Measurements from ENCODE around the gene MBL2. TPM values are rescaled to one million over a fixed set of nuclear protein-coding genes. Genes with fewer than 3 reads are reported as not detected.

Gene MBL2
- total RNA-seq (2021) (not detected in 2 replicates), Bru-seq, nascent RNA (not detected), BruChase-seq, experiment 1, labeled RNA remaining after a 2-hour chase (not detected), BruChase-seq, experiment 2, labeled RNA remaining after a 6-hour chase (not detected)
- long read RNA-seq, partial matches to known transcripts: 0 of 1 reads
- long read RNA-seq, other reads (novel, unspliced or antisense): 1 of 1 reads

GRCh38 chr10:52772623-52773022 lies at the start of gene MBL2:
Gene MBL2 (minus strand): TSS chr10:52772784. CDS start chr10:52771635, 1,149 bp downstream.
- intact Hi-C loops (cut with micrococcal nuclease; ENCODE audit: unreplicated experiment): no loop called here
- BruUV-seq (replicated peaks): no TSS peak
- no peaks in the 10 kb centered on the region for H3K79me2 ChIP-seq (ENCODE audit: low read depth)
- peak within 1 kb of the TSS; percentile 18 for H3K4me2 ChIP-seq
- H3K27ac ChIP-seq: no peak within 1 kb of the TSS
- no peaks in the 10 kb centered on the region for H4K20me1 ChIP-seq (ENCODE audit: insufficient read depth)
- H3K27me3 ChIP-seq (ENCODE audit: insufficient read depth, low read depth): no peaks in the 10 kb centered on the region
- DNase-seq: no peak
- no peaks in the 10 kb centered on the region for H3F3A ChIP-seq (ENCODE audit: insufficient read depth, low read depth)
- no peak within 1 kb of the TSS for H2AFZ ChIP-seq
- H3K9me2 ChIP-seq (ENCODE audit: insufficient read depth): no peaks in the 10 kb centered on the region
- peaks cover 17% of the 10 kb centered on the region for H3K4me1 ChIP-seq (replicated peaks; ENCODE audit: insufficient read depth)
- no peaks in the 10 kb centered on the region for H3K9me3 ChIP-seq (ENCODE audit: insufficient read depth, low read depth)
- CTCF ChIA-PET: no interaction called here
- no peaks in the 10 kb centered on the region for H3K36me3 ChIP-seq (ENCODE audit: low read depth)
- POLR2A ChIA-PET (ENCODE audit: unreplicated experiment): interaction anchor here (0.7 kb wide), 1 partner anchor 147 kb away, joined by 3 read pairs; no protein-coding TSS in a partner anchor
- no peak for TF ChIP-seq EZH2 (IDR thresholded peaks at IDR 0.05; ENCODE audit: low read depth)
- no peak for TF ChIP-seq CTCF (conservative IDR thresholded peaks at IDR 0.05)
- no peak within 1 kb of the TSS for H3K4me3 ChIP-seq

- TF ChIP-seq EZH2 (IDR thresholded peaks at IDR 0.05; ENCODE audit: low read depth): no peak
- TF ChIP-seq CTCF (conservative IDR thresholded peaks at IDR 0.05): no peak
- no peaks in the 10 kb centered on the region for H3F3A ChIP-seq (ENCODE audit: insufficient read depth, low read depth)
- H3K27ac ChIP-seq: no peak overlapping the region
- H3K9me2 ChIP-seq (ENCODE audit: insufficient read depth): no peaks in the 10 kb centered on the region
- no peaks in the 10 kb centered on the region for H3K4me1 ChIP-seq (replicated peaks; ENCODE audit: insufficient read depth)
- H3K4me2 ChIP-seq: no peak overlapping the region
- no peaks in the 10 kb centered on the region for H3K9me3 ChIP-seq (ENCODE audit: insufficient read depth, low read depth)
- H3K79me2 ChIP-seq (ENCODE audit: low read depth): no peaks in the 10 kb centered on the region
- intact Hi-C loops (cut with micrococcal nuclease; ENCODE audit: unreplicated experiment): no loop called here
- CTCF ChIA-PET: no interaction called here
- H3K27me3 ChIP-seq (ENCODE audit: insufficient read depth, low read depth): no peaks in the 10 kb centered on the region
- H2AFZ ChIP-seq: no peak overlapping the region
- no peaks in the 10 kb centered on the region for H4K20me1 ChIP-seq (ENCODE audit: insufficient read depth)
- POLR2A ChIA-PET (ENCODE audit: unreplicated experiment): no interaction called here
- BruUV-seq (replicated peaks): no TSS peak
- no peaks in the 10 kb centered on the region for H3K36me3 ChIP-seq (ENCODE audit: low read depth)
- H3K4me3 ChIP-seq: no peak overlapping the region
- DNase-seq: no peak
Measured at GRCh38 chr10:52820309-52820708, 47.7 kb upstream of the MBL2 start.

GRCh38 chr10:52818019-52818418 lies 45.4 kb upstream of the MBL2 start:
- no peaks in the 10 kb centered on the region for H4K20me1 ChIP-seq (ENCODE audit: insufficient read depth)
- H3K9me3 ChIP-seq (ENCODE audit: insufficient read depth, low read depth): no peaks in the 10 kb centered on the region
- no peaks in the 10 kb centered on the region for H3K36me3 ChIP-seq (ENCODE audit: low read depth)
- CTCF ChIA-PET: interaction anchor here (1.1 kb wide), 1 partner anchor 66 kb away, joined by 4 read pairs; no protein-coding TSS in a partner anchor
- H2AFZ ChIP-seq: no peak overlapping the region
- intact Hi-C loops (cut with micrococcal nuclease; ENCODE audit: unreplicated experiment): loop anchor here (1.0 to 10.0 kb wide), 6 partner anchors 44 to 1587 kb away; no protein-coding TSS in a partner anchor
- POLR2A ChIA-PET (ENCODE audit: unreplicated experiment): interaction anchor here (0.6 to 0.7 kb wide), 2 partner anchors 45 to 1050 kb away, joined by 3 read pairs; no protein-coding TSS in a partner anchor
- no peaks in the 10 kb centered on the region for H3K9me2 ChIP-seq (ENCODE audit: insufficient read depth)
- no peak overlapping the region for H3K4me3 ChIP-seq
- no TSS peak for BruUV-seq (replicated peaks)
- peak; percentile 25 to 64 for DNase-seq
- no peaks in the 10 kb centered on the region for H3K4me1 ChIP-seq (replicated peaks; ENCODE audit: insufficient read depth)
- H3K79me2 ChIP-seq (ENCODE audit: low read depth): no peaks in the 10 kb centered on the region
- TF ChIP-seq EZH2 (IDR thresholded peaks at IDR 0.05; ENCODE audit: low read depth) (no peak), CTCF (conservative IDR thresholded peaks at IDR 0.05) (peak; percentile 79)
- no peak overlapping the region for H3K4me2 ChIP-seq
- H3K27me3 ChIP-seq (ENCODE audit: insufficient read depth, low read depth): no peaks in the 10 kb centered on the region
- no peaks in the 10 kb centered on the region for H3F3A ChIP-seq (ENCODE audit: insufficient read depth, low read depth)
- no peak overlapping the region for H3K27ac ChIP-seq
